Measurements from ENCODE around the gene PLXNA1.

PLXNA1 gene

DNA sequence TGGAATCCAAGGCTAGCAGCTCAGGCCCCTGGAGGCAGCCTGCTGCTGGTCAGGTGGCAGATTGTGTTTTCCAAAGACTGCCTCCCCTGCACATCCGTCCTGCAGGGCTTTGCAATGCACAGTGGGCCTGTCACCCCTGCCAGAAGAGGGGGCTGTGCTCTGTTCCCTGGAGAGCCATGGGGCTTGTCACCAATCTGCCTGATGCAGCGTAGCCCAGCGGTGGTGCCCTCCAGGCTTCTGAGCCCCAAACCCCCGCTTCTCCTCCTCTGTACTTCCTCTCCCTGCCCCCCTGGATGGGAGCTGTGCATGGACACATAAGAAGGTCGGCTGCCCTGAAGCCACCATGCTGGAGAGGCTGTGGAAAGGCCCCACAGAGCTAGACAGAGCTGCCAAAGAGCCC is 10.0 kb upstream of the PLXNA1 start (continued):
- TF ChIP-seq ZNF354C (tag by site-specific recombination; IDR thresholded peaks at IDR 0.05; ENCODE audit: borderline replicate concordance, low read depth) (no peak), ZNF311 (tag by site-specific recombination; IDR thresholded peaks at IDR 0.05; ENCODE audit: borderline replicate concordance) (no peak), ZNF239 (tag by site-specific recombination; IDR thresholded peaks at IDR 0.05) (no peak), ZNF19 (tag by site-specific recombination; IDR thresholded peaks at IDR 0.05; ENCODE audit: low read depth) (no peak), ZNF16 (tag by site-specific recombination; IDR thresholded peaks at IDR 0.05; ENCODE audit: low read depth) (no peak), KLF8 (tag by site-specific recombination; IDR thresholded peaks at IDR 0.05) (no peak), ZNF768 (tag by site-specific recombination; IDR thresholded peaks at IDR 0.05) (no peak)
- TF ChIP-seq, protein P1, sequence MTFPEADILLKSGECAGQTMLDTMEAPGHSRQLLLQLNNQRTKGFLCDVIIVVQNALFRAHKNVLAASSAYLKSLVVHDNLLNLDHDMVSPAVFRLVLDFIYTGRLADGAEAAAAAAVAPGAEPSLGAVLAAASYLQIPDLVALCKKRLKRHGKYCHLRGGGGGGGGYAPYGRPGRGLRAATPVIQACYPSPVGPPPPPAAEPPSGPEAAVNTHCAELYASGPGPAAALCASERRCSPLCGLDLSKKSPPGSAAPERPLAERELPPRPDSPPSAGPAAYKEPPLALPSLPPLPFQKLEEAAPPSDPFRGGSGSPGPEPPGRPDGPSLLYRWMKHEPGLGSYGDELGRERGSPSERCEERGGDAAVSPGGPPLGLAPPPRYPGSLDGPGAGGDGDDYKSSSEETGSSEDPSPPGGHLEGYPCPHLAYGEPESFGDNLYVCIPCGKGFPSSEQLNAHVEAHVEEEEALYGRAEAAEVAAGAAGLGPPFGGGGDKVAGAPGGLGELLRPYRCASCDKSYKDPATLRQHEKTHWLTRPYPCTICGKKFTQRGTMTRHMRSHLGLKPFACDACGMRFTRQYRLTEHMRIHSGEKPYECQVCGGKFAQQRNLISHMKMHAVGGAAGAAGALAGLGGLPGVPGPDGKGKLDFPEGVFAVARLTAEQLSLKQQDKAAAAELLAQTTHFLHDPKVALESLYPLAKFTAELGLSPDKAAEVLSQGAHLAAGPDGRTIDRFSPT (tag by site-specific recombination; IDR thresholded peaks at IDR 0.05): no peak

DNA sequence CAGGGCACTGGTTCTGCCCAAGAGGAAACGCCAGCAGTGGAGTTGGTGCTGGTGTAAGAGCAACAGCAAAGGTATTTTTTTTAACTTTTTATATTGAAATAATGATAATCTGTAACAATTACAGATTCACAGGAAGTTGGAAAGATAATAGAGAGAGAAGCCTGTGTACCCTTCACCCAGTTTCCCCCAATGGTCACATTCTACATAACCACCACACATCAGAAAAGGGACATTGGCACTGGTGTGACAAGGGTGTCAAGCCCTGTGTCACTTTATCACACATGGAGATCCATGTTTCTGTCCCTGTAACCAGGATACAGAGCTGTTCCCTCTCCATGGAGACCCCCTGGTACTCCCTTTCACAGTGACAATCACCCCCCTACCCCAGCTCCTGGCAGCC is 9.1 kb upstream of the PLXNA1 start:
- CTCF ChIA-PET: interaction anchor here (0.6 kb wide), 1 partner anchor 104 kb away, joined by 3 read pairs; no protein-coding TSS in a partner anchor
- POLR2A ChIA-PET: no interaction called here
- Histone ChIP-seq H3K4me1 (ENCODE audit: control insufficient read depth, insufficient read depth, low read length) (no peaks in the 10 kb centered on the region), H3K9me3 (ENCODE audit: control insufficient read depth, insufficient read depth, low read depth, low read length) (no peaks in the 10 kb centered on the region), H3K4me3 (ENCODE audit: low read depth, low read length) (no peak overlapping the region), H3K36me3 (ENCODE audit: control insufficient read depth in 2 of 2, insufficient read depth in 1 of 2, low read length in 2 of 2) (no peaks in the 10 kb centered on the region), H3K27ac (ENCODE audit: extremely low read depth, low read depth, low read length) (no peak overlapping the region)
- TF ChIP-seq, protein P2, sequence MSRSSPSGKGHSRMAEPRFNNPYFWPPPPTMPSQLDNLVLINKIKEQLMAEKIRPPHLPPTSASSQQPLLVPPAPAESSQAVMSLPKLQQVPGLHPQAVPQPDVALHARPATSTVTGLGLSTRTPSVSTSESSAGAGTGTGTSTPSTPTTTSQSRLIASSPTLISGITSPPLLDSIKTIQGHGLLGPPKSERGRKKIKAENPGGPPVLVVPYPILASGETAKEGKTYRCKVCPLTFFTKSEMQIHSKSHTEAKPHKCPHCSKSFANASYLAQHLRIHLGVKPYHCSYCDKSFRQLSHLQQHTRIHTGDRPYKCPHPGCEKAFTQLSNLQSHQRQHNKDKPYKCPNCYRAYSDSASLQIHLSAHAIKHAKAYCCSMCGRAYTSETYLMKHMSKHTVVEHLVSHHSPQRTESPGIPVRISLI (tag by site-specific recombination; IDR thresholded peaks at IDR 0.05): no peak
- TF ChIP-seq ZNF311 (tag by site-specific recombination; IDR thresholded peaks at IDR 0.05; ENCODE audit: borderline replicate concordance) (no peak), ZNF155 (tag by site-specific recombination; IDR thresholded peaks at IDR 0.05) (no peak), ZNF529 (tag by site-specific recombination; IDR thresholded peaks at IDR 0.05; ENCODE audit: insufficient replicate concordance) (peak; percentile 95), TRIM28 (IDR thresholded peaks at IDR 0.05; ENCODE audit: borderline replicate concordance, low read length) (no peak), ZNF48 (tag by site-specific recombination; IDR thresholded peaks at IDR 0.05) (no peak), ZNF548 (tag by site-specific recombination; IDR thresholded peaks at IDR 0.05) (no peak)
- TF ChIP-seq, protein P3, sequence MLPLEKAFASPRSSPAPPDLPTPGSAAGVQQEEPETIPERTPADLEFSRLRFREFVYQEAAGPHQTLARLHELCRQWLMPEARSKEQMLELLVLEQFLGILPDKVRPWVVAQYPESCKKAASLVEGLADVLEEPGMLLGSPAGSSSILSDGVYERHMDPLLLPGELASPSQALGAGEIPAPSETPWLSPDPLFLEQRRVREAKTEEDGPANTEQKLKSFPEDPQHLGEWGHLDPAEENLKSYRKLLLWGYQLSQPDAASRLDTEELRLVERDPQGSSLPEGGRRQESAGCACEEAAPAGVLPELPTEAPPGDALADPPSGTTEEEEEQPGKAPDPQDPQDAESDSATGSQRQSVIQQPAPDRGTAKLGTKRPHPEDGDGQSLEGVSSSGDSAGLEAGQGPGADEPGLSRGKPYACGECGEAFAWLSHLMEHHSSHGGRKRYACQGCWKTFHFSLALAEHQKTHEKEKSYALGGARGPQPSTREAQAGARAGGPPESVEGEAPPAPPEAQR (tag by site-specific recombination; IDR thresholded peaks at IDR 0.05): no peak

DNA sequence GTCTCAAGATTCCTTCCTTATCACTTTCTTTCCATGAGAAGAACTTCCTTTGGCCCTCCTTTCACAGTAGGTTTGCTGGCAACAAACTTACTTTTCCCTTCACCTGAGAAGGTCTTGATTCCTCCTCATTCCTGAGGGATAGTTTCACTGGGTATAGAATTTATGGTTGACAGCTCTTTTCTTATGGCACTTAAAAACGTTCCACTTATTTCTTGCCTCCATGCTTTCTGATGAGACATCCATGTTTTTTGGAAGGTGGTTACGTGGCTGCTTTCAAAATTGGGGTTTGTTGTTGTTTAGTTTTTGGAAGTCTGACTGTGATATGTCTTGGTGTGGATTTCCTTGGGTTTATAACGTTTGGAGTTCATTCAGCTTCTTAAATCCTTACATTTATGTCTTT is 8.2 kb upstream of the PLXNA1 start:
- ChIA-PET POLR2A (no interaction called here), CTCF (interaction anchor here (1.2 kb wide), 1 partner anchor 47 kb away, joined by 3 read pairs; no protein-coding TSS in a partner anchor)
- peak; percentile 40 for TF ChIP-seq SETDB1 (IDR thresholded peaks at IDR 0.05; ENCODE audit: insufficient read length, low read length)
- no peak for TF ChIP-seq SP2 (tag by site-specific recombination; IDR thresholded peaks at IDR 0.05)

More for the DNA sequence above, 8.2 kb upstream of the PLXNA1 start:
- Histone ChIP-seq H3K4me3 (ENCODE audit: low read depth, low read length) (no peak overlapping the region), H3K36me3 (ENCODE audit: control insufficient read depth in 2 of 2, insufficient read depth in 1 of 2, low read length in 2 of 2) (no peaks in the 10 kb centered on the region), H3K9me3 (ENCODE audit: control insufficient read depth, insufficient read depth, low read depth, low read length) (no peaks in the 10 kb centered on the region), H3K4me1 (ENCODE audit: control insufficient read depth, insufficient read depth, low read length) (no peaks in the 10 kb centered on the region), H3K27ac (ENCODE audit: extremely low read depth, low read depth, low read length) (no peak overlapping the region)

Data from HEK293 (cell line).